ENCODE data around the gene TECTB. TPM values are rescaled to one million over a fixed set of nuclear protein-coding genes. Genes with fewer than 3 reads are reported as not detected.
A peak's percentile ranks its signal among the peaks of the same experiment; 100 is the strongest.

TECTB gene
- total RNA-seq, 1 experiment from 2014 or later, result 0.27 TPM

DNA sequence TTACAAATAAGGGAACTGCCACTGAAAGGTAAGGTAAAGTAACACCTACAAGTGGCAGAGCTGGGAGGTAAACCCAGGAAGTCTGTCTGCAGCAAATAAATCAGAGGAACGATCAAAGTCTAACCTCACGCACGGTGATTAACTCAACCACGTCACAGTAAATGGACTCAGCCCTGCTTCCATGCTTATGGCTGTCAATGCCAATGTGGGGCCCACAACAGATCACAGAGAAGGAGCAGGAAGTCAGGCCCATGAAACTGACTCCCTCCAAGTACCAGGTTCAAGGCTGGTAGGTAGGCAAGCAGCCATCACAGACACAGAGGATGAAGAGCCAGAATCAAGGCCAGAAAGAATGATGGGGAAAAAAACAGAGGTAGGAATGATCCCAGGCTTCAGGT is 52.7 kb downstream of the TECTB start:
- no TSS peak for BruUV-seq (replicated peaks)
- CTCF ChIA-PET, result no interaction called here

DNA sequence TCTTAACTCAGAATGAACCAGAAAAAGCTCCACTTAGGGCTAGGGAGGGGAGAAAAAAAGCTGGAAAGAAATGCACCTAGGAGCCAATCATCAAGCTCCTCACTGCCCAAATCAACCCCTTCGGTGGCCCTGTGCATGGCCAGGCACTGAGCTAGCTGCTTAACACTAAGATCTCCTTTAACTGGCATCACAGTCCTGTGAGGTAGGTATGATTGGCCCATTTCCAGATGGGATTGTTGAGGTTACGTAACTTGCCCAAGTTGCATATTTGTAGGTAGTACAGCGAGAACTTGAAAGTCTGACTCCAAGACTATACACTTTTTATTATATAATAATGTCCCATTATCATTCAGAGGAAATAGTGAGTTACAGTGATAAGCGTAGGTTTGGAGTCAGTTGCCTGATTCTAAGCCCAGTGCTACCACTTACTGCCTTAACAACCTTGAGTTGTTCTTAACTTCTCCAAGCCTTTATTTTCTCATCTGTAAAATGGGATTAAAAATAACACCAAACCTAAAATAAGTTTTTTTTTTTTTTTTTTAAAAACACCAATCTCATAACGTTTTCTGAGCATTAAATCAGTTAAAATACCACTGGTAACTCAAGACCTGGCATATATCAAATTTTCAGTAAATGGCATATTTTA is 53.5 kb downstream of the TECTB start:
- CTCF ChIA-PET, result no interaction called here
- no peak overlapping the region for H3K27ac Mint-ChIP-seq (ENCODE audit: unreplicated experiment)
- POLR2A ChIA-PET, result interaction anchor here (0.6 kb wide), 1 partner anchor 37 kb away, joined by 3 read pairs; no protein-coding TSS in a partner anchor
- H3K4me1 Mint-ChIP-seq (ENCODE audit: low read depth, unreplicated experiment), result peaks cover 11% of the 10 kb centered on the region
- no peaks in the 10 kb centered on the region for H3K27me3 Mint-ChIP-seq (ENCODE audit: insufficient read depth, unreplicated experiment)
- Histone ChIP-seq H3K4me3 (ENCODE audit: low read depth, low read length) (no peak overlapping the region), H3K36me3 (ENCODE audit: control insufficient read depth, insufficient read depth, low read length) (no peaks in the 10 kb centered on the region), H3K9me3 (no peaks in the 10 kb centered on the region), H3K27me3 (replicated peaks; ENCODE audit: control insufficient read depth, insufficient read depth, low read length) (no peaks in the 10 kb centered on the region), H3K4me1 (peaks cover 15% of the 10 kb centered on the region)
- H3K36me3 Mint-ChIP-seq (ENCODE audit: insufficient read depth, unreplicated experiment), result no peaks in the 10 kb centered on the region
- TF ChIP-seq, protein P1, sequence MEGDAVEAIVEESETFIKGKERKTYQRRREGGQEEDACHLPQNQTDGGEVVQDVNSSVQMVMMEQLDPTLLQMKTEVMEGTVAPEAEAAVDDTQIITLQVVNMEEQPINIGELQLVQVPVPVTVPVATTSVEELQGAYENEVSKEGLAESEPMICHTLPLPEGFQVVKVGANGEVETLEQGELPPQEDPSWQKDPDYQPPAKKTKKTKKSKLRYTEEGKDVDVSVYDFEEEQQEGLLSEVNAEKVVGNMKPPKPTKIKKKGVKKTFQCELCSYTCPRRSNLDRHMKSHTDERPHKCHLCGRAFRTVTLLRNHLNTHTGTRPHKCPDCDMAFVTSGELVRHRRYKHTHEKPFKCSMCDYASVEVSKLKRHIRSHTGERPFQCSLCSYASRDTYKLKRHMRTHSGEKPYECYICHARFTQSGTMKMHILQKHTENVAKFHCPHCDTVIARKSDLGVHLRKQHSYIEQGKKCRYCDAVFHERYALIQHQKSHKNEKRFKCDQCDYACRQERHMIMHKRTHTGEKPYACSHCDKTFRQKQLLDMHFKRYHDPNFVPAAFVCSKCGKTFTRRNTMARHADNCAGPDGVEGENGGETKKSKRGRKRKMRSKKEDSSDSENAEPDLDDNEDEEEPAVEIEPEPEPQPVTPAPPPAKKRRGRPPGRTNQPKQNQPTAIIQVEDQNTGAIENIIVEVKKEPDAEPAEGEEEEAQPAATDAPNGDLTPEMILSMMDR (IDR thresholded peaks at IDR 0.05; ENCODE audit: insufficient read depth in 1 of 2, low read depth in 1 of 2, low read length in 1 of 2, severe bottlenecking in 1 of 2, unreplicated experiment in 1 of 2), result no peak
- BruUV-seq (replicated peaks), result no TSS peak
- no peaks in the 10 kb centered on the region for H3K9me3 Mint-ChIP-seq (ENCODE audit: unreplicated experiment)
- DNase-seq, result no peak
- no peak overlapping the region for H3K4me3 Mint-ChIP-seq (ENCODE audit: unreplicated experiment)
- intact Hi-C loops (cut with micrococcal nuclease; ENCODE audit: unreplicated experiment), result no loop called here

More for the DNA sequence above, 52.7 kb downstream of the TECTB start:
- POLR2A ChIA-PET, result interaction anchor here (0.6 kb wide), 1 partner anchor 38 kb away, joined by 3 read pairs; no protein-coding TSS in a partner anchor
- H3K36me3 ChIP-seq (ENCODE audit: control insufficient read depth, insufficient read depth, low read length), result no peaks in the 10 kb centered on the region
- H3K4me3 ChIP-seq (ENCODE audit: low read depth, low read length), result no peak overlapping the region
- no peaks in the 10 kb centered on the region for H3K27me3 Mint-ChIP-seq (ENCODE audit: insufficient read depth, unreplicated experiment)
- H3K9me3 Mint-ChIP-seq (ENCODE audit: unreplicated experiment), result no peaks in the 10 kb centered on the region
- H3K36me3 Mint-ChIP-seq (ENCODE audit: insufficient read depth, unreplicated experiment), result no peaks in the 10 kb centered on the region
- intact Hi-C loops (cut with micrococcal nuclease; ENCODE audit: unreplicated experiment), result no loop called here
- H3K9me3 ChIP-seq, result no peaks in the 10 kb centered on the region
- H3K4me1 Mint-ChIP-seq (ENCODE audit: low read depth, unreplicated experiment), result peaks cover 16% of the 10 kb centered on the region
- H3K4me1 ChIP-seq, result peaks cover 22% of the 10 kb centered on the region
- TF ChIP-seq, protein P1 (IDR thresholded peaks at IDR 0.05; ENCODE audit: insufficient read depth in 1 of 2, low read depth in 1 of 2, low read length in 1 of 2, severe bottlenecking in 1 of 2, unreplicated experiment in 1 of 2), result no peak
- peak overlapping the region; percentile 36 for H3K27ac Mint-ChIP-seq (ENCODE audit: unreplicated experiment)
- no peaks in the 10 kb centered on the region for H3K27me3 ChIP-seq (replicated peaks; ENCODE audit: control insufficient read depth, insufficient read depth, low read length)
- DNase-seq, result peak in 1 of 2 experiments; percentile 50
- H3K4me3 Mint-ChIP-seq (ENCODE audit: unreplicated experiment), result no peak overlapping the region

DNA sequence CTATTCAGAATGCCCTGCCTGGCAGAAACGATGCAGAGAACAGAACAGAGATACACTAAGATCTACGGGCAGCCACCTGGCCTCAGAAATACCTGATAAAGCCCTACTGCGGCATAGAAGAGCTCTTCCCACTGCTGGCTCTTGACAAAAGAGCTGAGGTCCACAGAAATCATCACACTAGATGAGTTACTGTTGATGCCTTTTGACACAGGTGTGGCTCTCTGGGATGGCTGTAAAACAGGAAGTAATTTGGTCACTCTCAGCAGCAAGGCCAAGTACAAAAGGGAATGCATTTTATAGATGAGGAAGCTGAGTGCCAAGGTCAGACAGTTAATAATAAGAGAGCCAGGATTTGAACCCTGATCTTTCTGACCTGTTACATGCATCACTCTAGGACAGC is 55.8 kb downstream of the TECTB start:
- no peaks in the 10 kb centered on the region for H3K36me3 Mint-ChIP-seq (ENCODE audit: insufficient read depth, unreplicated experiment)
- H3K27me3 Mint-ChIP-seq (ENCODE audit: insufficient read depth, unreplicated experiment), result no peaks in the 10 kb centered on the region
- H3K27ac Mint-ChIP-seq (ENCODE audit: unreplicated experiment), result no peak overlapping the region
- BruUV-seq (replicated peaks), result no TSS peak
- ChIA-PET CTCF (no interaction called here), POLR2A (no interaction called here)
- no peak overlapping the region for H3K4me3 Mint-ChIP-seq (ENCODE audit: unreplicated experiment)
- H3K4me1 Mint-ChIP-seq (ENCODE audit: low read depth, unreplicated experiment), result peaks cover 11% of the 10 kb centered on the region
- no peaks in the 10 kb centered on the region for H3K9me3 Mint-ChIP-seq (ENCODE audit: unreplicated experiment)
- H3K4me3 ChIP-seq (ENCODE audit: low read depth, low read length), result no peak overlapping the region
- peaks cover 15% of the 10 kb centered on the region for H3K4me1 ChIP-seq
- H3K27me3 ChIP-seq (replicated peaks; ENCODE audit: control insufficient read depth, insufficient read depth, low read length), result no peaks in the 10 kb centered on the region
- TF ChIP-seq, protein P1 (IDR thresholded peaks at IDR 0.05; ENCODE audit: insufficient read depth in 1 of 2, low read depth in 1 of 2, low read length in 1 of 2, severe bottlenecking in 1 of 2, unreplicated experiment in 1 of 2), result no peak
- H3K36me3 ChIP-seq (ENCODE audit: control insufficient read depth, insufficient read depth, low read length), result no peaks in the 10 kb centered on the region
- H3K9me3 ChIP-seq, result no peaks in the 10 kb centered on the region
- DNase-seq, result no peak
- intact Hi-C loops (cut with micrococcal nuclease; ENCODE audit: unreplicated experiment), result no loop called here
